NK-92 (cell line): Measurements from ENCODE around the gene NF2.
"Not testable (repeated sequence)": the region's sequence is repeated elsewhere in the genome, so short reads cannot be mapped to it uniquely, and the experiment has no call there.

ENCODE experiments used
- DNase-seq: peaks from one replicate; lab custom pipeline; 2025; ENCODE audit not compliant: unreplicated experiment; lab: John Stamatoyannopoulos, UW

NF2 gene

GRCh38 chr22:29594447-29594846 is 9.0 kb upstream of the NF2 start:
- not testable (repeated sequence) for DNase-seq

- DNase-seq: no peak
These were observed 7.0 kb upstream of the NF2 start for GRCh38 chr22:29596408-29596807.

- not testable (repeated sequence) for DNase-seq
These were observed 5.4 kb upstream of the NF2 start for GRCh38 chr22:29597871-29598683.

- DNase-seq: no peak
These were observed 4.8 kb upstream of the NF2 start for GRCh38 chr22:29598684-29599020.

GRCh38 chr22:29604076-29604360 is 585 bp downstream of the NF2 start:
- no peak for DNase-seq

GRCh38 chr22:29605527-29605850 is 2.1 kb downstream of the NF2 start:
- no peak for DNase-seq

GRCh38 chr22:29606320-29606719 is 2.9 kb downstream of the NF2 start:
- DNase-seq: no peak

- no peak for DNase-seq
These were observed 4.0 kb downstream of the NF2 start for GRCh38 chr22:29607426-29607825.

- DNase-seq: no peak
These were observed 5.7 kb downstream of the NF2 start for GRCh38 chr22:29609139-29609538.

- DNase-seq: no peak
These were observed 7.3 kb downstream of the NF2 start for GRCh38 chr22:29610780-29611179.

GRCh38 chr22:29615705-29616327 is 12.4 kb downstream of the NF2 start:
- no peak for DNase-seq

- no peak for DNase-seq
These were observed 14.6 kb downstream of the NF2 start for GRCh38 chr22:29617922-29618629.

- DNase-seq: no peak
These were observed 18.5 kb downstream of the NF2 start for GRCh38 chr22:29621761-29622526.

GRCh38 chr22:29623059-29623458 is 19.6 kb downstream of the NF2 start:
- no peak for DNase-seq

- DNase-seq: no peak
These were observed 20.2 kb downstream of the NF2 start for GRCh38 chr22:29623553-29624169.

GRCh38 chr22:29625090-29625825 is 21.8 kb downstream of the NF2 start:
- no peak for DNase-seq

- no peak for DNase-seq
These were observed 23.2 kb downstream of the NF2 start for GRCh38 chr22:29626497-29627195.

- no peak for DNase-seq
These were observed 23.7 kb downstream of the NF2 start for GRCh38 chr22:29627196-29627535.

- no peak for DNase-seq
These were observed 25.8 kb downstream of the NF2 start for GRCh38 chr22:29628996-29629902.
